HG03280 (cell line): Measurements from ENCODE around the gene RBM25.
"Not testable (repeated sequence)": the region's sequence is repeated elsewhere in the genome, so short reads cannot be mapped to it uniquely, and the experiment has no call there.

Experiments used
- ATAC-seq: cut with Tn5 transposase; IDR thresholded peaks from one replicate; pipeline ENCODE4 v1.9.1; 2021; ENCODE audit warnings: mild to moderate bottlenecking, moderate library complexity; ENCODE audit not compliant: unreplicated experiment

The RBM25 gene

GRCh38 chr14:73168274-73168673, 109.9 kb downstream of the RBM25 start:
- no peak for ATAC-seq

GRCh38 chr14:73168691-73169090, 110.4 kb downstream of the RBM25 start:
- no peak for ATAC-seq

- ATAC-seq = not testable (repeated sequence)
Measured at GRCh38 chr14:73169855-73170254, 111.5 kb downstream of the RBM25 start.

- ATAC-seq = no peak
Measured at GRCh38 chr14:73170686-73171085, 112.4 kb downstream of the RBM25 start.

DNA sequence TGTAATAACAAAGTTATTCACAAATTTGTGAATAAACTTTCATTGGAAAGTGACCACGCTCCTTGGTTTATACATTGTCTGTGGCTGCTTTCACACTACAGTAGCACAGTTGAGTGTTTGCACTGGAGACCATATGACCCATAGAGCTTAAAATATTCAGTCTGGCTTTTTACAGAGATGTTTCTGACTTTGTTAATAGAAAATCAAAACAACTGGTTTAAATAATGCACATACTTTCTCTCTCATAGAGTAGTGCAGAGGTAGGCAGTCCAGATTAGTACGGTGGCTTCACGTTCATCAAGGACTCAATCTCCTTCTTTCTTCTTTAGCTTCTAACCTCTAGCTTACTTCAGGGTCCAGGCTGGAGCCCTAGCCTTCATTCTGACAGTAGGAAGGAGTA, 114.2 kb downstream of the RBM25 start:
- no peak for ATAC-seq

DNA sequence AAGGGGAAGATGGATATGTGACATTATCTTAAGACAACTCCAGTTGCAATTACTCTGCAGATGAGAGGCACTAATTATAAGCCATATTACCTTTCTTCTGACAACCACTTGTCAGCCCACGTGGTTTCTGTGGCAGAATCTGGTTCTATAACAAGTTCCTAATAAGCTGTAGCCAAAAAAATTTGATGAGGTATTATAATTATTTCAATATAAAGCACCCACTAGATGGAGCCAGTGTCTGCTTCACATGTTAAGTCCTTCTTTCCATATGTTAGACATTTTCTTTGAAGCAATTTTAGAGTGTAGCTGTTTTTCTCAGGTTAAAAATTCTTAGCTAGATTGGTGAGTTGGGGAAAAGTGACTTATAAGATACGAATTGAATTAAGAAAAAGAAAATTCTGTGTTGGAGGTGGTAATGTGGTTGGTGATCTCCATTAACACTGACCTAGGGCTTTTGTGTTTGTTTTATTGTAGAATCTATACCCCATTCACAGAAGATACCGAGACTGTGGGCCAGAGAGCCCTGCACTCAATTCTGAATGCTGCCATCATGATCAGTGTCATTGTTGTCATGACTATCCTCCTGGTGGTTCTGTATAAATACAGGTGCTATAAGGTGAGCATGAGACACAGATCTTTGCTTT, 114.9 kb downstream of the RBM25 start:
- ATAC-seq = no peak
